ENCODE results near the gene ZNF57.

ZNF57 gene

DNA sequence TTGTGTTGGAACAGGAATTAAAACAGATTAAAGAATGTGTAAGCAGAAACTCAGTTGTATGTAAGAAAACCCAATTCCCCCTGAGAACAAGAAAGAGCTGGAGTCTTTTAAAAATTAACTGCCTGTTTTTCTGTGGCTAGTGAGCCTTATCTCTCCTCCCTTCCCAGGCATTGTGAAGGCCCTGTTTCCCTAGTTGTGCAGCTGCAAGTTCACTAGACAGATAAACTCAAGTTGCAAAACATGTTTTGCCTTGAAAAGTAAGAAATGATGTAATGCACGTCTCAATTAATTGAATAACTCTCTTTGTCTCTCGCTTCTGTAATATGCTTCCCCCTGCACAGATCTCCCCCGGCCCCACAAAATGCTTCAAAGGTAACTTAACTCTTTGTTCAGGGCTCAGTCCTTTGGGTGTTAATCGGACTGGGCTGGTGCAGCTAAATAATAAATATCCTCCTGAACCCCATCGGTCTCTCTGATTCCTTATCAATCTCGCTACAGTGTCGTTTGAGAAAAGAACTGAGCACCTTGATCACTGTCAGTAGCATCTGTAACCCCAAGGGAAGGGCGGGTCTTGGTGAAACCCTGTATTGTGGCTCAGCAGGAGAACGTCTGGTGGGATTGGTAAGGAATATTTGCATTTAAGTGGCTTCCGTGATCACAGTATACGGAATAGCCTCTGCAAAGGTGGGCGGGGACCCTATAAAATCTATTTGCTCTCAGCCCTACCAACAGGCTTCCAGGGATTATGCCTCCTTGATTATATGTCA is 35.2 kb upstream of the ZNF57 start (continued):
- TF ChIP-seq, protein P1, sequence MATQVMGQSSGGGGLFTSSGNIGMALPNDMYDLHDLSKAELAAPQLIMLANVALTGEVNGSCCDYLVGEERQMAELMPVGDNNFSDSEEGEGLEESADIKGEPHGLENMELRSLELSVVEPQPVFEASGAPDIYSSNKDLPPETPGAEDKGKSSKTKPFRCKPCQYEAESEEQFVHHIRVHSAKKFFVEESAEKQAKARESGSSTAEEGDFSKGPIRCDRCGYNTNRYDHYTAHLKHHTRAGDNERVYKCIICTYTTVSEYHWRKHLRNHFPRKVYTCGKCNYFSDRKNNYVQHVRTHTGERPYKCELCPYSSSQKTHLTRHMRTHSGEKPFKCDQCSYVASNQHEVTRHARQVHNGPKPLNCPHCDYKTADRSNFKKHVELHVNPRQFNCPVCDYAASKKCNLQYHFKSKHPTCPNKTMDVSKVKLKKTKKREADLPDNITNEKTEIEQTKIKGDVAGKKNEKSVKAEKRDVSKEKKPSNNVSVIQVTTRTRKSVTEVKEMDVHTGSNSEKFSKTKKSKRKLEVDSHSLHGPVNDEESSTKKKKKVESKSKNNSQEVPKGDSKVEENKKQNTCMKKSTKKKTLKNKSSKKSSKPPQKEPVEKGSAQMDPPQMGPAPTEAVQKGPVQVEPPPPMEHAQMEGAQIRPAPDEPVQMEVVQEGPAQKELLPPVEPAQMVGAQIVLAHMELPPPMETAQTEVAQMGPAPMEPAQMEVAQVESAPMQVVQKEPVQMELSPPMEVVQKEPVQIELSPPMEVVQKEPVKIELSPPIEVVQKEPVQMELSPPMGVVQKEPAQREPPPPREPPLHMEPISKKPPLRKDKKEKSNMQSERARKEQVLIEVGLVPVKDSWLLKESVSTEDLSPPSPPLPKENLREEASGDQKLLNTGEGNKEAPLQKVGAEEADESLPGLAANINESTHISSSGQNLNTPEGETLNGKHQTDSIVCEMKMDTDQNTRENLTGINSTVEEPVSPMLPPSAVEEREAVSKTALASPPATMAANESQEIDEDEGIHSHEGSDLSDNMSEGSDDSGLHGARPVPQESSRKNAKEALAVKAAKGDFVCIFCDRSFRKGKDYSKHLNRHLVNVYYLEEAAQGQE (tag by site-specific recombination; IDR thresholded peaks at IDR 0.05): no peak
- no peak for TF ChIP-seq ZNF2 (tag by site-specific recombination; IDR thresholded peaks at IDR 0.05)

DNA sequence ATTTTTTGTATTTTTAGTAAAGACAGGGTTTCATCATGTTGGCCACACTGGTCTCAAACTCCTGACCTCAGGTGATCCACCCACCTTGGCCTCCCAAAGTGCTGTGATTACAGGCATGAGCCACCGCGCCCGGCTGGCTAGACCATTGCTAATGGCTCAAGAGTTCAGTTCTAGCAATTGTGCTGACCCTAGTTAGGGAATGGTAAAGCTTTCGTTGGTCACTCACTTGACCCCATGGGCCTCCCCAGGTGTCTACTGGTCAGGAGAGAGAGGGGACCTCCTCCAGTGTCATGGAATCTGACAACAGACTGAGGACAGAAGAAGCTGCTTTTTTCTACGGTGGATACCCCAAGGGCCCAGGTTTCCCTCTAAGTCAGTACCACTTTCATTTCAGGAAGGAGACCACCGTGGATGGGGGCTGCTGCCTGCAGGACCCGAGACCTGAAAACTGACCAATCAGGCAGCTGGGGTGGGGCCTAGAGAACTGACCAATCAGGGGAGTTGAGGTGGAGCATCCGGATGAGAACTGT is 34.2 kb upstream of the ZNF57 start:
- H3K4me1 ChIP-seq (ENCODE audit: control insufficient read depth, insufficient read depth, low read length): no peaks in the 10 kb centered on the region
- H3K27ac ChIP-seq (ENCODE audit: extremely low read depth, low read depth, low read length): no peak overlapping the region
- TF ChIP-seq, protein P2, sequence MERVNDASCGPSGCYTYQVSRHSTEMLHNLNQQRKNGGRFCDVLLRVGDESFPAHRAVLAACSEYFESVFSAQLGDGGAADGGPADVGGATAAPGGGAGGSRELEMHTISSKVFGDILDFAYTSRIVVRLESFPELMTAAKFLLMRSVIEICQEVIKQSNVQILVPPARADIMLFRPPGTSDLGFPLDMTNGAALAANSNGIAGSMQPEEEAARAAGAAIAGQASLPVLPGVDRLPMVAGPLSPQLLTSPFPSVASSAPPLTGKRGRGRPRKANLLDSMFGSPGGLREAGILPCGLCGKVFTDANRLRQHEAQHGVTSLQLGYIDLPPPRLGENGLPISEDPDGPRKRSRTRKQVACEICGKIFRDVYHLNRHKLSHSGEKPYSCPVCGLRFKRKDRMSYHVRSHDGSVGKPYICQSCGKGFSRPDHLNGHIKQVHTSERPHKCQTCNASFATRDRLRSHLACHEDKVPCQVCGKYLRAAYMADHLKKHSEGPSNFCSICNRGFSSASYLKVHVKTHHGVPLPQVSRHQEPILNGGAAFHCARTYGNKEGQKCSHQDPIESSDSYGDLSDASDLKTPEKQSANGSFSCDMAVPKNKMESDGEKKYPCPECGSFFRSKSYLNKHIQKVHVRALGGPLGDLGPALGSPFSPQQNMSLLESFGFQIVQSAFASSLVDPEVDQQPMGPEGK (tag by site-specific recombination; IDR thresholded peaks at IDR 0.05): no peak
- TF ChIP-seq ZBTB7A (tag by site-specific recombination; IDR thresholded peaks at IDR 0.05; ENCODE audit: low read depth): no peak
- TF ChIP-seq ZNF169 (tag by site-specific recombination; IDR thresholded peaks at IDR 0.05): no peak
- no peak for TF ChIP-seq ZNF416 (tag by site-specific recombination; IDR thresholded peaks at IDR 0.05)
- H3K9me3 ChIP-seq (ENCODE audit: control insufficient read depth, insufficient read depth, low read depth, low read length): no peaks in the 10 kb centered on the region
- ChIA-PET POLR2A (no interaction called here), CTCF (interaction anchor here (0.7 to 1.4 kb wide), 3 partner anchors 21 to 608 kb away, joined by 3 read pairs; no protein-coding TSS in a partner anchor)
- H3K36me3 ChIP-seq (ENCODE audit: control insufficient read depth in 2 of 2, insufficient read depth in 1 of 2, low read length in 2 of 2): no peaks in the 10 kb centered on the region
- no peak overlapping the region for H3K4me3 ChIP-seq (ENCODE audit: low read depth, low read length)

DNA sequence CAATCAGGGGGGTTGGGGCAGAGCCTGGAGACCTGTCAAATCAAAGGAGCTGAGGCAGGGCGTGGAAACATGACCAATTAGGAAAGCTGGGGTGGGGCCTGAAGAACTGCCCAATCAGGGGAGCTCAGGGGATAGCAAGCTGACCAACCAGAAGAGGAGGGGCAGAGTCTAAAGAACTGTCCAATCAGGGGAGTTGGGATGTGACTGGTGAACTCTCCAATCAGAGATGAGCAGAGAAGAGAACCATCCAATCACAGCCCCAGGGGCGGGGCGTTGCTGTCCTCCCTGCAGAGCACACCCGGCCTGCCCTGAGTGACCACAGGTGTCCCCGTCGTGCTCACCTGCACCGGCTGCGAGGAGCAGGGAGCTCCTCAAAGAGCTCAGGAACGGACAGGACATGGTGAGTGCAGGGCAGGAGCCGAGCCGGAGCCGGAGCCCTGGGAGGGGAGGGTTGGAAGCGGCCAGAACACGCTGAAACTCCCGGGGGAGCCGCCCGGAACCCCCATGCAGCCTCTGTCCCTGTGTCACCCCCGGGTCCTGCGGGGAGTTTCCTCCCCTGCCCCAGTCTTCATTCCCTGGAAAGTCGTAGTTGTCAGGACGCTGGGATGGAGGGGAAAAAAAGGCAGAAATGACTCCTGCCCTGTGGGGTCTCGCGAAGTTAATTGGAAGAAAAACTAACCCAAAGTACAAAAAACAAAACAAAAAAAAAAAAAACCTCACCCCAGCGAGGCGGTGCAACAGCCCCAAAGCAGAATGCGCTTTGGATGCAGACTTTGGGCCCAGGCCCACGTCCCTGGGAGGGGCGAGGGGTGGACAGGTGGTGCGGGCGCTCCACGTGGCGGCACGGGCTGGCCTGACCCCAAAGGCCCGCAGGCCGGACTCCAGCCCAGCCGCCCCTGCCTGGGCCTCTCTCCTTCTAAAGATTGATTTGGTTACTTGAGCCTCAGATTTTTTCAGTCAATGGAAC is 33.4 kb upstream of the ZNF57 start, which contains the start of gene ZNF556:
Gene ZNF556, plus strand, starts transcription at position 311 of the 967 bp plus-strand sequence. Its CDS starts 87 bp downstream, at position 398.
- TF ChIP-seq, protein P1 (tag by site-specific recombination; IDR thresholded peaks at IDR 0.05): no peak
- TF ChIP-seq SP2 (tag by site-specific recombination; IDR thresholded peaks at IDR 0.05): peak; percentile 25; the same call in 1 of the 2 replicates
- ChIA-PET CTCF (interaction anchor here (0.7 to 1.4 kb wide), 2 partner anchors 20 to 609 kb away, joined by 3 read pairs; no protein-coding TSS in a partner anchor), POLR2A (no interaction called here)
- Histone ChIP-seq H3K36me3 (ENCODE audit: control insufficient read depth in 2 of 2, insufficient read depth in 1 of 2, low read length in 2 of 2) (no peaks in the 10 kb centered on the region), H3K9me3 (ENCODE audit: control insufficient read depth, insufficient read depth, low read depth, low read length) (no peaks in the 10 kb centered on the region), H3K4me1 (ENCODE audit: control insufficient read depth, insufficient read depth, low read length) (no peaks in the 10 kb centered on the region), H3K4me3 (ENCODE audit: low read depth, low read length) (no peak within 1 kb of the TSS), H3K27ac (ENCODE audit: extremely low read depth, low read depth, low read length) (no peak within 1 kb of the TSS)
